Hematopoietic multipotent progenitor cell treated with erythropoietin and hydrocortisone succinate and interleukin-3 and kit ligand, for 8 days (in vitro differentiated cells): Measurements from ENCODE around the gene GMPR2.
A peak's percentile ranks its signal among the peaks of the same experiment; 100 is the strongest.

Experiments
- DNase-seq: peaks from one replicate; pipeline ENCODE4 v3.0.0-alpha.2; 2015

The GMPR2 gene

GRCh38 chr14:24254630-24255392, 22.1 kb downstream of the GMPR2 start:
- DNase-seq = no peak

GRCh38 chr14:24255438-24255837, 22.7 kb downstream of the GMPR2 start:
- DNase-seq = no peak

- peak; percentile 91 for DNase-seq
Measured at GRCh38 chr14:24255931-24256711, 23.4 kb downstream of the GMPR2 start.

- no peak for DNase-seq
Measured at GRCh38 chr14:24256960-24257359, 24.2 kb downstream of the GMPR2 start.

GRCh38 chr14:24258119-24258518, 25.4 kb downstream of the GMPR2 start:
- no peak for DNase-seq

GRCh38 chr14:24258548-24259265, 26.0 kb downstream of the GMPR2 start:
- DNase-seq = no peak

- DNase-seq = no peak
Measured at GRCh38 chr14:24259282-24260025, 26.7 kb downstream of the GMPR2 start.

GRCh38 chr14:24260026-24260779, 27.5 kb downstream of the GMPR2 start:
- no peak for DNase-seq

GRCh38 chr14:24260780-24261157, 28.0 kb downstream of the GMPR2 start:
- no peak for DNase-seq

- DNase-seq = no peak
Measured at GRCh38 chr14:24261256-24261968, 28.7 kb downstream of the GMPR2 start.

GRCh38 chr14:24261969-24262327, 29.2 kb downstream of the GMPR2 start:
- no peak for DNase-seq

- DNase-seq = no peak
Measured at GRCh38 chr14:24262821-24263733, 30.3 kb downstream of the GMPR2 start, which contains the start of gene TGM1. TGM1 (minus strand) TSS chr14:24263177; CDS start chr14:24262352, 825 bp downstream.

- no peak for DNase-seq
Measured at GRCh38 chr14:24263848-24264247, 31.1 kb downstream of the GMPR2 start.

- no peak for DNase-seq
Measured at GRCh38 chr14:24264298-24264697, 31.6 kb downstream of the GMPR2 start.

- no peak for DNase-seq
Measured at GRCh38 chr14:24266344-24267244, 33.9 kb downstream of the GMPR2 start.

GRCh38 chr14:24267516-24267915, 34.8 kb downstream of the GMPR2 start:
- no peak for DNase-seq

GRCh38 chr14:24268225-24268624, 35.5 kb downstream of the GMPR2 start:
- DNase-seq = no peak

- DNase-seq = no peak
Measured at GRCh38 chr14:24269368-24269767, 36.6 kb downstream of the GMPR2 start.

GRCh38 chr14:24269910-24270536, 37.3 kb downstream of the GMPR2 start:
- DNase-seq = no peak
